GM10266 (cell line): ENCODE data around the gene DDX52.
"Not testable (repeated sequence)": the region's sequence is repeated elsewhere in the genome, so short reads cannot be mapped to it uniquely, and the experiment has no call there.

Experiments
- DNase-seq: peaks from one replicate; pipeline ENCODE4 v3.0.0; 2012; ENCODE audit errors: extremely low spot score
- TF ChIP-seq, protein P1 (sequence below): IDR thresholded peaks from 2 replicates; pipeline ENCODE4 v1.5.1; 2012; ENCODE audit warnings: mild to moderate bottlenecking, low read depth; ENCODE audit not compliant: control insufficient read depth, insufficient read depth; ENCODE audit errors: missing control alignments

The DDX52 gene, protein sequence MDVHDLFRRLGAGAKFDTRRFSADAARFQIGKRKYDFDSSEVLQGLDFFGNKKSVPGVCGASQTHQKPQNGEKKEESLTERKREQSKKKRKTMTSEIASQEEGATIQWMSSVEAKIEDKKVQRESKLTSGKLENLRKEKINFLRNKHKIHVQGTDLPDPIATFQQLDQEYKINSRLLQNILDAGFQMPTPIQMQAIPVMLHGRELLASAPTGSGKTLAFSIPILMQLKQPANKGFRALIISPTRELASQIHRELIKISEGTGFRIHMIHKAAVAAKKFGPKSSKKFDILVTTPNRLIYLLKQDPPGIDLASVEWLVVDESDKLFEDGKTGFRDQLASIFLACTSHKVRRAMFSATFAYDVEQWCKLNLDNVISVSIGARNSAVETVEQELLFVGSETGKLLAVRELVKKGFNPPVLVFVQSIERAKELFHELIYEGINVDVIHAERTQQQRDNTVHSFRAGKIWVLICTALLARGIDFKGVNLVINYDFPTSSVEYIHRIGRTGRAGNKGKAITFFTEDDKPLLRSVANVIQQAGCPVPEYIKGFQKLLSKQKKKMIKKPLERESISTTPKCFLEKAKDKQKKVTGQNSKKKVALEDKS

DNA sequence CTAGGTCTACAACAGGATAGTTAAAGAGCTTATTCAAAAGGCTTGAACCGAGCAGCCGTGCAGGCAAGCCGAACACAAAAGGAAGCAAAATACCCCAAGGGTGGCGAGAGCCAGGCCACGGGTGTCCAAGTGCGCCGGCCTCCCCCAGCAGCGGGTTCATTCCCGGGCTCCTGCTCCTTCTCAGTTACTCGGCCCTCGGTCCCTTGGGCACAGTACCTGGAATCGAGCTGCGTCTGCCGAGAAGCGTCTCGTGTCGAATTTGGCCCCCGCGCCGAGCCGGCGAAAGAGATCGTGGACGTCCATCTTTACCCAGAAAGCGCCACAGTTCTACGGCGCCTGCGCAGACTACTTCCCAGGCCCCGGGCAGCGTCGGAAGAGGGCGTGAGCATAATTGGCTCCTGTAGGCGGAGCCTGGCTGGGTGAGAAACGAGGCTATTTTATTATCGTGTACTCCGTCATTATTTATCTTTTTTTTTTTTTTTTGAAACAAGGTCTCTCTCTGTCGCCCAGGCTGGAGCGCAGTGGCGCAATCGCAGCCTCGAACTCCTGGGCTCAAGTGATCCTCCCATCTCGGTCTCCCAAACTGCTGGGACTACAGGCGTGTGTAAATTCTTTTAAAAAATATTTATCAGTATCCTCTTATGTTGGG, at the start of gene DDX52:
Gene DDX52 (minus strand): TSS at position 329 of the 649 bp plus-strand sequence. CDS start 26 bp downstream, at position 303.
- TF ChIP-seq, protein P1, sequence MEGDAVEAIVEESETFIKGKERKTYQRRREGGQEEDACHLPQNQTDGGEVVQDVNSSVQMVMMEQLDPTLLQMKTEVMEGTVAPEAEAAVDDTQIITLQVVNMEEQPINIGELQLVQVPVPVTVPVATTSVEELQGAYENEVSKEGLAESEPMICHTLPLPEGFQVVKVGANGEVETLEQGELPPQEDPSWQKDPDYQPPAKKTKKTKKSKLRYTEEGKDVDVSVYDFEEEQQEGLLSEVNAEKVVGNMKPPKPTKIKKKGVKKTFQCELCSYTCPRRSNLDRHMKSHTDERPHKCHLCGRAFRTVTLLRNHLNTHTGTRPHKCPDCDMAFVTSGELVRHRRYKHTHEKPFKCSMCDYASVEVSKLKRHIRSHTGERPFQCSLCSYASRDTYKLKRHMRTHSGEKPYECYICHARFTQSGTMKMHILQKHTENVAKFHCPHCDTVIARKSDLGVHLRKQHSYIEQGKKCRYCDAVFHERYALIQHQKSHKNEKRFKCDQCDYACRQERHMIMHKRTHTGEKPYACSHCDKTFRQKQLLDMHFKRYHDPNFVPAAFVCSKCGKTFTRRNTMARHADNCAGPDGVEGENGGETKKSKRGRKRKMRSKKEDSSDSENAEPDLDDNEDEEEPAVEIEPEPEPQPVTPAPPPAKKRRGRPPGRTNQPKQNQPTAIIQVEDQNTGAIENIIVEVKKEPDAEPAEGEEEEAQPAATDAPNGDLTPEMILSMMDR, result no peak
- DNase-seq, result peak; percentile 90

DNA sequence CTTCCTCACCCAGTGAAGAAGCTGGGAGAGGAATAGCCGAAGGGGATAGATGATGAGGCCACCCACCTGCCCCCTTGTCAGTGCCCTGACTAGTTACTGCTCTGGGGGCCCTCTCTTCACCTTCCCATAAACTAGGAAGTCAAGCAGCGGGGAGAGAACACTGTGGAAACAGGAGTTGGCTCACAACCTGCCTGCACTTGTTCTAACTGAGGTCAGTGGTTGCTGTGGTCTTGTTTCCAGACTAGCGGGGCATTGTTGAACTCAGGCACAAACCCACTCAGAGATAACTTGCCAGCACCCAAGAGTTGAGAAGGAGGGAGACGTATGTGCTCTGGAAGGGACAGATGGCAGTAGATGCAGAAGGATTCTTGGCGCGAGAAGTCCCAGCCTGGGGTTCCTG, 48.6 kb upstream of the DDX52 start:
- TF ChIP-seq, protein P1, result no peak
- DNase-seq, result no peak

DNA sequence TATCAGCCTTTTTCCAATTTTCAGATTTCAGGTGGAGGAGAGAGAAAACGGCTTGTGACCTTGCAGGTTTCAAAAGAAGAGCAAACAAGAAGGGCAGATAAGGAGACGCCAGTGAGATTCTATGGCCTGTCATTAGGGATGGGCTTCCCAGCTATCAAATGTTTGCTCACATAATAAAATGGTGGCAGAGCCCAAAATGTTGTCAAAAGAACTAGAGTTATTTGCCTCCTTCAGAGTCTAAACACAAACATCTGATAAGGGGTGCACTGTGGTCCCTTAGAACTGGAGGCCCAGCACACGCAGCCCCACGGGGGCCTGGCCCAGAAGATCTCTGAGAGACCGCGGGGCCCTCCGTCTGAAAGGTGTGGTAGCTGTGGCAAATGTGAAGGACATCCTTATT, 46.1 kb upstream of the DDX52 start:
- DNase-seq, result no peak
- TF ChIP-seq, protein P1, result no peak

DNA sequence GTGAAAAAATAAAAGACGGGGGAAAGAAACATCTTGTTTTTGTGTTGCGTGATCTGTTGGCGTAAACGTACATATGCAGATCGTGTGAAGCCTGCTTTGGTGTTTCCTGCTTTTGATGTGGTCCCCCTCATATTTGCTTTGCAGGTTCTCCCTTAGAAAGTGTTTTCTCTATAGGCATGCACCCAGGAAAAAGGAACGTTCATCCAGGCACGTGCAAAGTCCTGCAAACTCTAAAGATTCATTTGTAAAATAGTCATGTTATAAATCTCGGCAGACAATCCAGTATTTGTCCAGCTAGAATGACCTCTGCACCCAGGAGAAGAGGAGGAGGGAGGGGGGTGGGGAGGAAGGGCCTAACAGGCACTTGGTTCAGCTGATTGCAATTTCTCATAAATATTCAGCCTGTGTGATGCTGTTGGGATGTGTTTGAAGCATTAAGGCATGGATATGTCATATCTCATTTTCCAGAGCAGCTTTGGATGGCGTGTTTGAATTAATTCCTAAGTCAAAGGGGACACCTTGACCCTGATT, 40.3 kb upstream of the DDX52 start:
- DNase-seq, result no peak
- TF ChIP-seq, protein P1, result no peak

DNA sequence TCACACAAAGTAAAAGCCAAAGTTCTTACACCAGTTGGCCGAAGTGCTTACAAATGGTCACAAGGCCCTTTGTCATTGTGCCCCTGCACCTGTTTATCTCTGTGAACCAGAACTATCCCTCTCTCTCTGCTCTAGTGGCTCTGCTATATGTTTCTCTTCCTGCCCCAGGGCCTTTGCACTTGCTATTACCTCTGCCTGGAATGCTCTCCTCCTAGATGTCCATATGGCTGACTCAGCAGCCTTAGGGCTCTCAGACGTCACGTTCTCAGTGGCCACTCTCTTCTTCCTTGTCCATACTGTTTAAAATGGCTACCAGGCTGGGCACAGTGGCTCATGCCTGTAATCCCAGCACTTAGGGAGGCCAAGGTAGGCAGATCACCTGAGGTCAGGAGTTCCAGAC, 38.8 kb upstream of the DDX52 start:
- no peak for DNase-seq

DNA sequence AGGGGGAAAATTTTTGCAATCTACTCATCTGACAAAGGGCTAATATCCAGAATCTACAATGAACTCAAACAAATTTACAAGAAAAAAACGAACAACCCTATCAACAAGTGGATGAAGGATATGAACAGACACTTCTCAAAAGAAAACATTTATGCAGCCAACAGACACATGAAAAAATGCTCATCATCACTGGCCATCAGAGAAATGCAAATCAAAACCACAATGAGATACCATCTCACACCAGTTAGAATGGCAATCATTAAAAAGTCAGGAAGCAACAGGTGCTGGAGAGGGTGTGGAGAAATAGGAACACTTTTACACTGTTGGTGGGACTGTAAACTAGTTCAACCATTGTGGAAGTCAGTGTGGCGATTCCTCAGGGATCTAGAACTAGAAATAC, 36.7 kb upstream of the DDX52 start:
- not testable (repeated sequence) for DNase-seq

More for the DNA sequence above, 38.8 kb upstream of the DDX52 start:
- TF ChIP-seq, protein P1, result no peak

DNA sequence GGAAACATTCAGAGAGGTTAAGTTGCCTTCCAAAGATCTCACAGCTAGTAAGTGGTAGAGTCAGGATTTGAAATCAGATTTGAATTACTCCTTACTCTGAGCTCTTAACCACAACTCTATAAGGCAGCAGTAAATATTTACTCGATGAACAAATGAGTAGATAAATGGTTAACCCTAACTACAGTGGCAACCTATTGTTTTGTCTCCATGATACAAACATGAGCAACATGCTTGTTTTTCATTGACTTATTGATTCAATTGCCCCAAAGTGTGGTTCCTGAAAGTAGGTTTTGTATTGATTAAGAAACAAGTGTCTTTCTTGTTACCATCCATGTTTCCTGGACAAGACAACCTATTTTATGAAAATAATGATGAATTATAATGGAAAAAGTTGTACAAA, 34.8 kb upstream of the DDX52 start:
- TF ChIP-seq, protein P1, result no peak
- no peak for DNase-seq
